MCF 10A (cell line): ENCODE results near the gene SUPT20HL2. TPM values are rescaled to one million over a fixed set of nuclear protein-coding genes. Genes with fewer than 3 reads are reported as not detected.

Experiments
- BruUV-seq: library from RNA; stranded (reverse); fragments of 400-500 nt; replicated peaks from 2 replicates; lab custom pipeline; 2021; lab: Mats Ljungman, UMichigan
- CTCF ChIA-PET: fragments of 300-600 bp; sonication (Branson Sonifier 250); formaldehyde crosslinking; extraction: SDS; loops from one replicate; lab custom pipeline; 2021; ENCODE audit warnings: antibody characterized with exemption, inconsistent platforms; lab: Yijun Ruan, JAX
- POLR2A ChIA-PET: fragments of 300-600, 350-650 bp; sonication (Branson Sonifier 250); formaldehyde crosslinking; extraction: SDS; loops from one replicate; lab custom pipeline; 2020; ENCODE audit warnings: antibody characterized with exemption, inconsistent platforms; lab: Yijun Ruan, JAX
- DNase-seq: peaks from one replicate; pipeline ENCODE4 v3.0.0-alpha.2; 2018; ENCODE audit not compliant: unreplicated experiment
- H3K27ac Mint-ChIP-seq: one replicate; pipeline ENCODE4 v1.8.0; 2022; ENCODE audit warnings: mild to moderate bottlenecking, low read depth, mixed read lengths; ENCODE audit not compliant: unreplicated experiment
- H3K27me3 Mint-ChIP-seq: one replicate; pipeline ENCODE4 v1.8.0; 2022; ENCODE audit warnings: mixed read lengths; ENCODE audit not compliant: insufficient read depth, unreplicated experiment
- H3K36me3 Mint-ChIP-seq: one replicate; pipeline ENCODE4 v1.8.0; 2022; ENCODE audit warnings: mild to moderate bottlenecking, moderate library complexity, mixed read lengths; ENCODE audit not compliant: insufficient read depth, unreplicated experiment
- H3K4me1 Mint-ChIP-seq: one replicate; pipeline ENCODE4 v1.8.0; 2022; ENCODE audit warnings: mixed read lengths; ENCODE audit not compliant: insufficient read depth, unreplicated experiment
- H3K4me3 Mint-ChIP-seq: one replicate; pipeline ENCODE4 v1.8.0; 2022; ENCODE audit warnings: mild to moderate bottlenecking, moderate library complexity, mixed read lengths; ENCODE audit not compliant: unreplicated experiment
- H3K9me3 Mint-ChIP-seq: one replicate; pipeline ENCODE4 v1.8.0; 2022; ENCODE audit warnings: mixed read lengths; ENCODE audit not compliant: unreplicated experiment
- CTCF ChIP-seq: fragments of 200-600 bp; IDR thresholded peaks from one replicate; pipeline ENCODE4 v1.8.0; 2022; ENCODE audit warnings: antibody characterized with exemption, mild to moderate bottlenecking; ENCODE audit not compliant: unreplicated experiment
- intact Hi-C: fragments of 100-400 bp; cut with micrococcal nuclease; formaldehyde crosslinking; loops from 2 replicates; pipeline ENCODE4 v1.14.1; 2022
- total RNA-seq: library from RNA; stranded (reverse); gene quantifications from 2 replicates; pipeline ENCODE4 v1.2.3, GENCODE V29; 2022

Gene SUPT20HL2
- total RNA-seq, 1 experiment from 2014 or later, result not detected

GRCh38 chrX:24266996-24267395, 46.9 kb downstream of the SUPT20HL2 start:
- POLR2A ChIA-PET, result no interaction called here
- BruUV-seq, result no TSS peak
- DNase-seq, result no peak
- Mint-ChIP-seq H3K27ac (no peak overlapping the region), H3K4me1 (no peaks in the 10 kb centered on the region), H3K36me3 (no peaks in the 10 kb centered on the region), H3K27me3 (peaks cover 81% of the 10 kb centered on the region), H3K9me3 (no peaks in the 10 kb centered on the region), H3K4me3 (no peak overlapping the region)
- CTCF ChIA-PET, result no interaction called here
- intact Hi-C loops, result no loop called here
- no peak for TF ChIP-seq CTCF

GRCh38 chrX:24264383-24264782, 49.5 kb downstream of the SUPT20HL2 start:
- DNase-seq, result no peak
- Mint-ChIP-seq H3K9me3 (no peaks in the 10 kb centered on the region), H3K27ac (no peak overlapping the region), H3K4me1 (no peaks in the 10 kb centered on the region), H3K4me3 (no peak overlapping the region), H3K27me3 (peaks cover 72% of the 10 kb centered on the region), H3K36me3 (no peaks in the 10 kb centered on the region)
- BruUV-seq, result no TSS peak
- ChIA-PET POLR2A (no interaction called here), CTCF (no interaction called here)
- no peak for TF ChIP-seq CTCF
- intact Hi-C loops, result no loop called here

GRCh38 chrX:24262309-24262708, 51.6 kb downstream of the SUPT20HL2 start:
- TF ChIP-seq CTCF, result no peak
- no peak overlapping the region for H3K4me3 Mint-ChIP-seq
- H3K9me3 Mint-ChIP-seq, result no peaks in the 10 kb centered on the region
- H3K27me3 Mint-ChIP-seq, result peaks cover 65% of the 10 kb centered on the region
- CTCF ChIA-PET, result interaction anchor here (0.6 to 4.4 kb wide), 7 partner anchors 12 to 917 kb away, joined by 3 to 43 read pairs (median 4); no protein-coding TSS in a partner anchor
- POLR2A ChIA-PET, result no interaction called here
- H3K36me3 Mint-ChIP-seq, result no peaks in the 10 kb centered on the region
- no peak overlapping the region for H3K27ac Mint-ChIP-seq
- BruUV-seq, result no TSS peak
- no peak for DNase-seq
- intact Hi-C loops, result no loop called here
- H3K4me1 Mint-ChIP-seq, result no peaks in the 10 kb centered on the region

Other genes starting within 250 kb of the SUPT20HL2 start
- gene ZFX, start 164.3 kb downstream of the SUPT20HL2 start, total RNA-seq, result 69.6 and 72.3 TPM in 2 replicates
- not detected in 2 replicates for gene SUPT20HL1, start 46.6 kb upstream of the SUPT20HL2 start, total RNA-seq
- 1.0 and 1.4 TPM in 2 replicates for gene PDK3, start 151.2 kb upstream of the SUPT20HL2 start, total RNA-seq